Endothelial cell of umbilical vein (primary cell): ENCODE measurements around the gene PRKCG.

Experiments used
- CTCF ChIP-seq, 2 donors: IDR thresholded peaks; 1 replicate in 1 of 2; 2 replicates in 1 of 2; pipeline ENCODE4 v1.5.1; 2011; ENCODE audit warnings: low read length in 2 of 2, mild to moderate bottlenecking in 2 of 2, moderate library complexity in 2 of 2, control low read depth in 1 of 2, inconsistent platforms in 1 of 2, low read depth in 1 of 2; ENCODE audit not compliant: insufficient read depth in 1 of 2; ENCODE audit errors: extremely low read depth in 1 of 2
- EZH2 ChIP-seq: IDR thresholded peaks from 2 replicates; pipeline ENCODE4 v1.6.1; 2012; ENCODE audit warnings: borderline replicate concordance, low read depth, mild to moderate bottlenecking, moderate library complexity, low read length, inconsistent platforms; ENCODE audit not compliant: severe bottlenecking
- FOS ChIP-seq: IDR thresholded peaks from 2 replicates; pipeline ENCODE4 v1.6.1; 2011; ENCODE audit warnings: mild to moderate bottlenecking, low read length, moderate library complexity, borderline replicate concordance; ENCODE audit not compliant: insufficient read depth
- GATA2 ChIP-seq: IDR thresholded peaks from 2 replicates; pipeline ENCODE4 v1.7.0; 2011; ENCODE audit warnings: low read depth, mild to moderate bottlenecking, moderate library complexity, mixed read lengths, low read length; ENCODE audit not compliant: insufficient read length, insufficient read depth
- JUN ChIP-seq: IDR thresholded peaks from 2 replicates; pipeline ENCODE4 v1.6.1; 2011; ENCODE audit warnings: borderline replicate concordance, low read depth; ENCODE audit not compliant: insufficient read length, insufficient read depth
- MAX ChIP-seq: IDR thresholded peaks from 2 replicates; pipeline ENCODE4 v1.6.1; 2011; ENCODE audit not compliant: insufficient read depth, insufficient read length
- MYC ChIP-seq: IDR thresholded peaks from one replicate; pipeline ENCODE4 v1.6.1; 2011; ENCODE audit warnings: mild to moderate bottlenecking, low read depth, low read length
- POLR2A ChIP-seq: IDR thresholded peaks from 2 replicates; pipeline ENCODE4 v1.6.1; 2012; ENCODE audit warnings: low read depth, mild to moderate bottlenecking, control low read depth, low read length
- POLR2AphosphoS5 ChIP-seq: IDR thresholded peaks from 2 replicates; pipeline ENCODE4 v1.6.1; 2012; ENCODE audit warnings: low read depth, mild to moderate bottlenecking, control low read depth, low read length, moderate library complexity; ENCODE audit not compliant: insufficient read depth

GRCh38 chr19:53915000-53915399, 33.0 kb downstream of the PRKCG start:
- TF ChIP-seq CTCF (IDR thresholded peaks at IDR 0.05; ENCODE audit: extremely low read depth in 1 of 2, insufficient read depth in 1 of 2, low read depth in 1 of 2, low read length in 2 of 2) (no peak), GATA2 (no peak), EZH2 (no peak), MYC (no peak), POLR2AphosphoS5 (no peak), POLR2A (no peak), FOS (no peak), MAX (no peak), JUN (no peak)
